Measurements from ENCODE around the gene TIMM9. TPM values are rescaled to one million over a fixed set of nuclear protein-coding genes. Genes with fewer than 3 reads are reported as not detected.
"Not testable (repeated sequence)": the region's sequence is repeated elsewhere in the genome, so short reads cannot be mapped to it uniquely, and the experiment has no call there.

Gene TIMM9
- total RNA-seq, result 10 to 100 TPM; 79.8 to 80.3 TPM

GRCh38 chr14:58427281-58428117 is at the start of gene TIMM9, which contains the start of gene KIAA0586:
TSS of gene TIMM9 (minus strand) at chr14:58427531. CDS start at chr14:58411945, 15,586 bp downstream.
TSS of gene KIAA0586 (plus strand) at chr14:58427719. CDS start at chr14:58428265, 546 bp downstream.
- POLR2A ChIA-PET, result interaction anchor here (0.6 to 2.3 kb wide), 6 partner anchors 62 to 456 kb away, joined by 3 to 22 read pairs (median 4); partner anchors contain the start of genes ARID4A and PSMA3
- CTCF ChIA-PET, result interaction anchor here (0.5 to 1.4 kb wide), 2 partner anchors 58 to 183 kb away, joined by 3 read pairs; partner anchors contain the start of gene PSMA3

- ChIA-PET POLR2A (interaction anchor here (0.7 kb wide), 1 partner anchor 712 kb away, joined by 8 read pairs; no protein-coding TSS in a partner anchor), CTCF (no interaction called here)
These were observed 49.0 kb upstream of the TIMM9 start for GRCh38 chr14:58476320-58476719.

GRCh38 chr14:58469309-58469708 is 42.0 kb upstream of the TIMM9 start:
- CTCF ChIA-PET, result no interaction called here
- POLR2A ChIA-PET, result no interaction called here

- ChIA-PET CTCF (no interaction called here), POLR2A (no interaction called here)
These were observed 40.2 kb upstream of the TIMM9 start for GRCh38 chr14:58467575-58467974.

- POLR2A ChIA-PET, result no interaction called here
These were observed 39.1 kb upstream of the TIMM9 start for GRCh38 chr14:58466459-58466858.

GRCh38 chr14:58465421-58465820 is 38.1 kb upstream of the TIMM9 start:
- POLR2A ChIA-PET, result no interaction called here
- CTCF ChIA-PET, result no interaction called here

More at GRCh38 chr14:58466459-58466858, 39.1 kb upstream of the TIMM9 start:
- CTCF ChIA-PET, result no interaction called here

GRCh38 chr14:58464652-58465051 is 37.3 kb upstream of the TIMM9 start:
- ChIA-PET POLR2A (no interaction called here), CTCF (no interaction called here)

- POLR2A ChIA-PET, result interaction anchor here (1.0 kb wide), 1 partner anchor 101 kb away, joined by 3 read pairs; no protein-coding TSS in a partner anchor
These were observed 35.8 kb upstream of the TIMM9 start for GRCh38 chr14:58463147-58463546.

GRCh38 chr14:58460772-58461171 is 33.4 kb upstream of the TIMM9 start:
- CTCF ChIA-PET, result interaction anchor here (0.6 kb wide), 1 partner anchor 1032 kb away, joined by 4 read pairs; no protein-coding TSS in a partner anchor

More at GRCh38 chr14:58463147-58463546, 35.8 kb upstream of the TIMM9 start:
- CTCF ChIA-PET, result no interaction called here

GRCh38 chr14:58455593-58456265 is 28.4 kb upstream of the TIMM9 start:
- ChIA-PET CTCF (no interaction called here), POLR2A (no interaction called here)

More at GRCh38 chr14:58460772-58461171, 33.4 kb upstream of the TIMM9 start:
- POLR2A ChIA-PET, result no interaction called here

- CTCF ChIA-PET, result interaction anchor here (0.7 kb wide), 1 partner anchor 21 kb away, joined by 3 read pairs; no protein-coding TSS in a partner anchor
These were observed 17.3 kb upstream of the TIMM9 start for GRCh38 chr14:58444627-58445026.

GRCh38 chr14:58439476-58439875 is 12.1 kb upstream of the TIMM9 start:
- CTCF ChIA-PET, result no interaction called here
- POLR2A ChIA-PET, result interaction anchor here (1.2 kb wide), 1 partner anchor 9 kb away, joined by 3 read pairs; no protein-coding TSS in a partner anchor

More at GRCh38 chr14:58444627-58445026, 17.3 kb upstream of the TIMM9 start:
- POLR2A ChIA-PET, result no interaction called here

- ChIA-PET POLR2A (interaction anchor here (0.6 to 1.1 kb wide), 3 partner anchors 9 to 132 kb away, joined by 3 to 5 read pairs (median 3); partner anchors contain the start of gene ARID4A), CTCF (no interaction called here)
These were observed 2.8 kb upstream of the TIMM9 start for GRCh38 chr14:58430156-58430555.

- CTCF ChIA-PET, result interaction anchor here (1.4 kb wide), 1 partner anchor 184 kb away, joined by 3 read pairs; the partner anchor contains the start of gene PSMA3
- POLR2A ChIA-PET, result interaction anchor here (0.7 to 2.3 kb wide), 4 partner anchors 15 to 229 kb away, joined by 3 to 22 read pairs (median 6); partner anchors contain the start of gene ARID4A
These were observed 870 bp upstream of the TIMM9 start for GRCh38 chr14:58428118-58428683.

- ChIA-PET CTCF (interaction anchor here (0.6 to 1.4 kb wide), 2 partner anchors 169 to 182 kb away, joined by 3 read pairs; partner anchors contain the start of gene PSMA3), POLR2A (interaction anchor here (0.6 to 2.3 kb wide), 5 partner anchors 30 to 182 kb away, joined by 3 to 22 read pairs (median 4); partner anchors contain the start of genes ARID4A and PSMA3)
These were observed 556 bp downstream of the TIMM9 start for GRCh38 chr14:58426670-58427280.

GRCh38 chr14:58416934-58417333 is 10.4 kb downstream of the TIMM9 start:
- CTCF ChIA-PET, result not testable (repeated sequence)

GRCh38 chr14:58415636-58416547 is 11.4 kb downstream of the TIMM9 start:
- CTCF ChIA-PET, result interaction anchor here (0.6 kb wide), 1 partner anchor 178 kb away, joined by 3 read pairs; no protein-coding TSS in a partner anchor
- POLR2A ChIA-PET, result interaction anchor here (0.7 kb wide), 1 partner anchor 9 kb away, joined by 3 read pairs; no protein-coding TSS in a partner anchor

More at GRCh38 chr14:58416934-58417333, 10.4 kb downstream of the TIMM9 start:
- POLR2A ChIA-PET, result interaction anchor here (0.6 kb wide), 1 partner anchor 21 kb away, joined by 3 read pairs; no protein-coding TSS in a partner anchor

GRCh38 chr14:58414845-58415244 is 12.5 kb downstream of the TIMM9 start:
- ChIA-PET POLR2A (no interaction called here), CTCF (no interaction called here)

All from activated CD8-positive, alpha-beta memory T cell treated with anti-CD3 and anti-CD28 coated beads for 36 hours (primary cell).